ENCODE data around the gene UNC80.

Gene UNC80

GRCh38 chr2:209818939-209819338, 47.3 kb downstream of the UNC80 start:
- DNase-seq = no peak

DNA sequence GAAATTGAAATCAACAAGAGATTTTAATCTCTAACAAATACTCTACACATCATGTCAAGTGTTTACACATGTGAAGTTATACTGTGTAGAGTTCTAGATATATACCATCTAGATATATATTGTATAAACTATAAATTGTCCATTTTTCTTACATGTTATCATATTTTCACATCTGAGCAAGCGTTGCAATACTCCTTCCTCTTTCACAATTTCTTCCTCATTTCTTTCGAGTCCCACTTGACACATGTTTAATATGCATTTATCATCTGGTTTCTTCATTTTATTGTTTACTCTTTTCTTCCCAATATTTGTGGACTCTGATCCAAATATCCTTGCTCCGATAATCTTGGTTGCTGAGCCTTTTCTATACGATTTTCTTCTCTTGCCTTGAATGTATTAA, 50.2 kb downstream of the UNC80 start:
- DNase-seq = no peak

GRCh38 chr2:209823484-209823883, 51.9 kb downstream of the UNC80 start:
- no peak for DNase-seq

DNA sequence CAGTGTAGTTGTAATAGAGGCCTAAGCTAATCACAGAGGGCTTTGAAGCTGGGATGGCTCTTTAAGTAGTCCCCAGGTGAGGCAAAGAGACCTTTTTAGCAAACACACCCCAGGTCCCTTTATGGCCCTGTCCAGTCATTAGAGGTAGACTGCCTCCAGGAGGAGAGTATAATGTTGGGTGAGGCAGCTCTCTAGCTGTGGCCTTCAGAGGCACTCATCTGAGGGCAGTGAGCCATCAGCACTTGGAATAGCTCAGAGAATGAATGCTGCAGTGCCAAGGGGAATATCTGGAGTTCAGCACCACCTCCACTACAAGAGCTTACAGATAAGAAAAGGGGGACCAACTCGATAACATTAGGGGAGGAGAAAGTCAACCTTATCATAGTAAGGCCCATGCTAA, 52.8 kb downstream of the UNC80 start:
- DNase-seq = no peak

- DNase-seq = no peak
Measured at GRCh38 chr2:209830722-209831465, 59.3 kb downstream of the UNC80 start.

DNA sequence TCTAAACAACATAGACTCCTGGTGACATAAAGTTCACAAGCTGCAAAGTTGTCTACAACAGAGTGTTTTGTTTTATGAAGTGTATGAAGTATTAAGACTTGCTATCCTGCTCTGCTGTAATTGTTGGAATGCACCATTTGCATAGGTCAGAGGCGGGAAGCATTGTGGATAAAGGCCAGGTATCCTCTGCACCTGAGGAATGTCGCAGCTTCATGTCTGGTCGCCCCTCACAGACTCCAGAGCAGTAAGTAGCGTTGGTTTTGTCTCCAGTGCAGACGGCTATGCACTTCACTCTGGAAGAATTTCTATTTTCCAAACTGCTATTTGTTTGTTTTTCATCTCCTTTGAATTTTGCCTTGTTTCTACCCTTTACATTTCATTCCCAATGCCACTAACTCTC, 63.1 kb downstream of the UNC80 start:
- DNase-seq = no peak

- DNase-seq = no peak
Measured at GRCh38 chr2:209840434-209840833, 68.8 kb downstream of the UNC80 start.

- no peak for DNase-seq
Measured at GRCh38 chr2:209845666-209846065, 74.0 kb downstream of the UNC80 start.

- no peak for DNase-seq
Measured at GRCh38 chr2:209864716-209865295, 93.2 kb downstream of the UNC80 start.

DNA sequence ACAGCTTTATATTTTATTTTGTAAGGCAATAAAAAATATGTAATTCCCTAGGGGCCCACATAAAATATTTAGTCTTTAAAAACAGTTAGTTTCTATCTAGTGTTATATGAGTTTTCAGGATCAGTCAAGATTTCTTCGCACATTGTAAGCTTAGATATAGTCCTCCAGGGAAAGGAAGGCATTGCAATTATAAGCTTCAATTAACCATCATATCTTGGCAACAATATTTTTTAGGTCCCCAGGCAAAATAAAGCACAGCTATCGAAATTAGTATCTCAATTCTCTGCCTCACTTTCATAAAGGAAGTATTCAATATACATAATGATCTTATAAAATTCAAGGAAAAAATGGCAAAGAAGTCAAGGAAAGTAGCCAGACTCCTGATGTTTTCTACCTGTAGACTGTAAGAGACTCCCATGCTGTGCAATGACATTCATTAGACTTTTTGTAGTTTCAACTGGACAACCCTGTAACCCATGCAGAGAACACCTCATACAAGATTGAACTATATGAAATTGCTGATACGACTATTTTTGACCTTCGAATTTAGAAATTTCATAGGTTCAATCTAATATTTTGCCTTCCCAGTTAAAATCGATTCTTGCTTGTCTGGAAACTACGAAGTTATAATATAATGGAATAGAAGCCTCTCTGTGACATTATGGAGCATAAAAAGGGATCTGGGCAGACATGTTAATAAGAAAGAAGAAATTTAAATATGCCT, 96.8 kb downstream of the UNC80 start:
- DNase-seq = no peak

DNA sequence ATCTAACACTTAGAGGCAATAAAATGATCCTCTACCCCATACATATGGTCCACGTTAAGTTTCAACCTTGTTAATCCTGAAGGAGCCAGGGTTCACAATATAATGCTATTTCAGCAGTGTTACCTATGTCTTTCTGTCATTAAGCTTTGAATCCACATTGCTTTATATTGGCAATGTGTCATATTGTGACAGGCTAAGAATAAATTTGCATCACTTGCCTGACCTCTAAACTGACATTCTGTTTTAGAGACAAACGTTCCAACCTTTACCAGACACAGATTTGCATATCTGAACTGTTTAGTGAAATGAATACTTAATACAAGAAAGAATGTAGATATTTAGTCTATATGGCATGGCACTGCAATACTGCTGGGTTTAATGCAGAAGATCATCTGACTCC, 98.4 kb downstream of the UNC80 start:
- no peak for DNase-seq

GRCh38 chr2:209872675-209873074, 101.0 kb downstream of the UNC80 start:
- no peak for DNase-seq

DNA sequence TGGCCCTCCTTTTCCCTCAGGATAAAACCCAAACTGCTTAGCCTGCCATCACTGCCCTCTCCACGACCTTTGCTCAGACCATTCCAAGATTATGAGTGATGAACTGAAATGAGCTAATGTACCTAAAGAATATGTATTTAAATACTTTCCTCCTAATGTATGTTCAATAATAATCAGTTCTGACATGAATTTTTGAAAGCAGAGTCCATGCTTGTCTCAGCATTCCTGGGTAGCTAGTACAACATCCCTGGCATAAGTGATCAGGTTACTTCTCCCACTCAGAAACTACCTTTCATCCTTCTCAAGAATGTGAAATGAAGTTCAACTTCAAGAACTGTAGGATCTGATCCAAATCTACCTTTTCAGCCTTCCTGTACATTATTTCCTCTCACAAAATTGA, 103.6 kb downstream of the UNC80 start:
- DNase-seq = no peak

GRCh38 chr2:209876211-209876610, 104.6 kb downstream of the UNC80 start:
- DNase-seq = no peak

DNA sequence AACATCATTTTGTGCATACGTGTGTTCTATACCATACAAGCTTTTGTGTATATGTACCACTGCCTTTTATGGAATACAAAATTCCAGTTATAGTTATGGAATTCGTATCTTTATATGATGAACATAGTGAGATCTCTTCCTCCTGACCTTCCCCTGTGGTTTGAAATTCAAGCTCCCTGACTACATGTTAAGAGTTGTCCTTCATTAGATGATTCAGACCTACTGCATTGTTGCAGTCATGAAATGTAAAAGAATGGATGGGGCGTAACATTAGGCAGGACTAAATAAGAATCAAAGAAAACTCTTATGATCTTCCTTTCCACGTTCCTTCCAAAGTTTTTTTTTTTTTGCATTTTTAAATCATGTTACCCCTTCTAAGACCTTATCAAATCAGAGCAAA, 107.1 kb downstream of the UNC80 start:
- no peak for DNase-seq

DNA sequence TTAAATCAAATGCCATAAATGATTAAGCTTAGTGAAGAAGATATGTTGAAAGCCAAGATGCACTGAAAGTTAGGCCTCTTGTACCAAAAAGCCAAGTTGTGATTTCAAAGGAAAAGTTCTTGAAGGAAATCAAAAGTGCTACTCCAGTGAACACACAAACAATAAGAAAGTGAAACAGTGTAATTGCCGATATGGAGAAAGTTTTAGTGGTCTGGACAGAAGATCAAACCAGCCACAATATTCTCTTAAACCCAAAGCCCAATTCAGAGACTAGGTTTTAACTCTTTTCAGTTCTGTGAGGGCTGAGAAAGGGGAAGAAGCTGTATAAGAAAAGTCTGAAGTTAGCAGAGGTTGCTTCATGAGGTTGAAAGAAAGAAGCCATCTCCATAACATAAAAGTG, 129.0 kb downstream of the UNC80 start:
- DNase-seq = no peak

DNA sequence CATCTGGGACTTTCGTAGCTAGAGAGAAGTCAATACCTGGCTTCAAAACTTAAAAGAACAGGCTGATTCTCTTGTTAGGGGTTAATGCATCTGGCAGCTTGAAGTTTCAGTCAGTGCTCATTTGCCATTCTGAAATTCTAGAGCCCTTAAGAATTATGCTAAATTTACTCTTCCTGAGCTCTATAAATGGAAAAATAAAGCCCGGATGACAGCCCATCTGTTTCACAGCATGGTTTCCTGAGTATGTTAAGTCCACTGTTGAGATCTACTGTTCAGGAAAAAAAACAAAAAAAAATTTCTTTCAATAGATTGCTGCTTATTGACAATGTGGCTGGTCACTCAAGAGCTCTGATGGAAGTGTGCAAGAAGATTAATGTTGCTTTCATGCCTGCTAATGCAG, 129.5 kb downstream of the UNC80 start:
- DNase-seq = no peak

DNA sequence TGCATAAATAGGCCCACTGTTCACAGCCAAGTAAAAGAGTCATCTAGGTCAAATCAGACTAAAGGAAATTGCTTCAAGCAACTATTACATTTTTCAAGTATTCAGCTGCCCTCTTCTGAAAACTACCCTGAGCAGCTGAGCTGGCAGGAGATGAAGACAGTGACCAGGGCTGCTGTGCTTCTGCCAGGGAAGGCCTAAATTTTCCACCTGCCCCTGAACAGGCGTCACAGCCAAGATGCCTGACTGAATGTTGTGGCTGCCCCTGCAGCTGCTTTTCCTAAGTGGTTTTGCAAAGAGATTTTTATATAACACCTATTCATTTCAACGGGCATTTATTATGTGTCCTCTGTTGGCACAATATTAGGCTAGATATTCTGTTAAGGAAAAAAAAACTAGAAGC, 134.1 kb downstream of the UNC80 start:
- DNase-seq = no peak

DNA sequence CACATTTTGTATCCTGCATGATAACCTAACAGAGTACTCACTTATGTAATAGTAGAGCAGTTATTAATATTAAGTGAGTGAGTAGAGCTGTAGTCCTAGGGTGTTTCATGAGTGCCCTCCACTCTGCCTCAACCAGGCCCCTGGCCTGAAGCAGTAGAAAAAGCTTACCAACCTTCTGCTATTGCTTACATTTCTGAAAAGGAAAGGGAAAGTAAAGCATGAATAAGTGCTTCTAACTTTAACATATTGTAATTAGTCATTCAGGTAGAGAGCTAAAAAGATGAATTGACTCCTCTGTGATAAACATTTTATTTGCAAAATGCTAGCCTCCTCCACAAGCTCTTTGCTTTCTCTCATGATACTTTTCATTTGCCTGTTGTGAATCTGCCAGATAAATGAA, 136.1 kb downstream of the UNC80 start:
- no peak for DNase-seq

DNA sequence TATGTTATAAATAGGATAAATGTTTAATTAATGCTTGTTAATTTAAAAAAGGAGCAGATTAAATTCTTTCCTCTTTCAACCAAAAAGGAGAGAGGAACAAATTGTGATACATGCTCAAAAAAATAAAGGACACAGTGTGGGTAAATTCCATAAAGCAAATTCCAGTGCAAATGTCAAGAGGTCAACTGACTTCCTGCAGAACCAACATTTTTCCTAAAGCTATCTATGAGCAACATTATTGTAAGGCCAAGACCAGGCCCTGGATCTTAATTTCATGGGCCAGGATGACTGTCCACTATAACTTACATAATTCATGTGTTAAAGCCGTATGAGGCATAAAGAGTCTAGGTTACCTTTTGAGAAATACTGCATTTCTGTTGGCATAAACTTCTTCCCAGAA, 136.9 kb downstream of the UNC80 start:
- DNase-seq = no peak

- DNase-seq = no peak
Measured at GRCh38 chr2:209911486-209911885, 139.9 kb downstream of the UNC80 start.

- no peak for DNase-seq
Measured at GRCh38 chr2:209913786-209914345, 142.2 kb downstream of the UNC80 start.

- no peak for DNase-seq
Measured at GRCh38 chr2:209917154-209917771, 145.6 kb downstream of the UNC80 start.

GRCh38 chr2:209918251-209918650, 146.6 kb downstream of the UNC80 start:
- DNase-seq = no peak

Measured in GDM1 (cell line).